HG03135 (cell line): ENCODE measurements around the gene RANBP1.

ENCODE experiments used
- ATAC-seq: cut with Tn5 transposase; IDR thresholded peaks from one replicate; pipeline ENCODE4 v1.9.1; 2021; ENCODE audit warnings: mild to moderate bottlenecking, moderate library complexity; ENCODE audit not compliant: unreplicated experiment

RANBP1 gene

DNA sequence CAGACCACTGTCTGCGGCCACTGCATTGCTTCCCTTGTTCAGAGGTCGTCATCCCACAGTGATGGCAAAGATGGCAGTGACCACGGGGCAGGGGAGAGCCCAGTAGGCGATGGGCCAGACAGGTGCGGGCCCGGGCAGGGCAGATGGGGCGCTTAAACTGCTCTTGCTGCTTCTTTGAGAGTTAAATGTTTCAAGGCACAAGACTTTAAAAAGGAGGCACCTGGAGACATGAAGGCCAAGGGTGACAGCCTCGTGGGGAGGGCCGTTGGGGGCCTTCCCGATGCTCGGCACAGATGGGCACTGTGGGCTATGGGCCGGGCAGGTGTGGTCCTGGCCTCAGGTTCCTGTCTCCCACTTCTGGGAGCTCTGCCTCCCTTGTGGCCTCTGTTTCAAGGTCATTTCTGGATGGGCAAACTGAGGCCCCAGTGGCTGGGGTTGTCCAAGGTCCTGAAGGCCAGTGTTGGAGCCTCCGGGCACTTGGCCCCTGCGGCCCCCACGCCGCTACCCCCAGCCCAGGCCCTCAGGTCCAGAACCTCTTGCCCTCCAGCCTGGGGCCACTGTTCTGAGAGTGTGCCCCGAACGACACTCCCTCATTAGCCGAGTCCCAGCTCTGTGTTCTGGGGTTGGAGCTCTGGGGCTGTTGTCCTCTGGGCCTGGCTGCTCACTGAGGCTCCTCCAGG, 51.9 kb downstream of the RANBP1 start:
- no peak for ATAC-seq

- no peak for ATAC-seq
Observed at GRCh38 chr22:20169253-20169822, 53.4 kb downstream of the RANBP1 start.

GRCh38 chr22:20170170-20170569, 54.3 kb downstream of the RANBP1 start:
- no peak for ATAC-seq

DNA sequence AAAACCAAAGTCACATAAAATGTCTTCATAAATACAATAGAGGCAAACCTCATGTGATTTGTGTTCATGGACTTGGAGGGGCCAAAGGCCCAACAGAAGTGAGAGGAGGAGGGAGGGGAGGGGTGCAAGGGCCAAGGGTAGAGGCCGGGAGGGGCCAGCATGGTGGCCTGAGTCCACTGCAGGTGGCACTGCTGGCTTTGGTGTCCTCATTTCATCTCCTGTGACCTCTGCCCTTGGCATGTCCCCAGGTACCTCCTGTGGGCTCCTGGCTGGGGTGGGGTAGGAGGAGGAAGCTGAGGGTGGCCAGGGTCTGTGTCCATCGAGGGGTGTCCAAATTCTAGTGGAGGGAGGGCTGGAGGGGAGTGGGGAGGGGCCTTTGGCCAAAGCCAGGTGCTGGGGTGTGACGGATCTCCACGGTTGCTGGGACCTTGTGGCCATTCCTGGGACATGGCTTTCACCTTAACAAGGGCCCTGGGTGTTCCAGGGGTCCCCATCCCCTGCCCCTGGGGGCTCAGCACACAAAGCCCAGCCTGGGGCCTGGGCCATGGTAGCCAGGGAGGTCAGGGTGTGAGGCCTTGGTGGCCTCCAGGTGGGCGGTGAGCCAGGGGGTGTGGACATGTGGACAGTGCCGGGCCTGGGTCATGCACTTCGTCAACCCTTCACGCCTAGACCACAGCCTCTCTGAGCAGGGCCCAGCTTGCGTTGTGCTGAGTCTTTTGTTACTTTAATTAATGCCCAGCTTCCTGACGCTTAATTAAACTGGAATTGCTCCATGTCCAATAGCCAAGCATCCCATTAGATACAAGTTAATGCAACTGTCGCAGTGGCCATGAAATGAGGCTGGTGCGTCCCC, 55.6 kb downstream of the RANBP1 start:
- ATAC-seq: no peak

GRCh38 chr22:20172141-20172613, 56.3 kb downstream of the RANBP1 start:
- no peak for ATAC-seq

GRCh38 chr22:20173246-20173645, 57.3 kb downstream of the RANBP1 start:
- no peak for ATAC-seq

- ATAC-seq: no peak
Observed at GRCh38 chr22:20173772-20174171, 57.9 kb downstream of the RANBP1 start.

DNA sequence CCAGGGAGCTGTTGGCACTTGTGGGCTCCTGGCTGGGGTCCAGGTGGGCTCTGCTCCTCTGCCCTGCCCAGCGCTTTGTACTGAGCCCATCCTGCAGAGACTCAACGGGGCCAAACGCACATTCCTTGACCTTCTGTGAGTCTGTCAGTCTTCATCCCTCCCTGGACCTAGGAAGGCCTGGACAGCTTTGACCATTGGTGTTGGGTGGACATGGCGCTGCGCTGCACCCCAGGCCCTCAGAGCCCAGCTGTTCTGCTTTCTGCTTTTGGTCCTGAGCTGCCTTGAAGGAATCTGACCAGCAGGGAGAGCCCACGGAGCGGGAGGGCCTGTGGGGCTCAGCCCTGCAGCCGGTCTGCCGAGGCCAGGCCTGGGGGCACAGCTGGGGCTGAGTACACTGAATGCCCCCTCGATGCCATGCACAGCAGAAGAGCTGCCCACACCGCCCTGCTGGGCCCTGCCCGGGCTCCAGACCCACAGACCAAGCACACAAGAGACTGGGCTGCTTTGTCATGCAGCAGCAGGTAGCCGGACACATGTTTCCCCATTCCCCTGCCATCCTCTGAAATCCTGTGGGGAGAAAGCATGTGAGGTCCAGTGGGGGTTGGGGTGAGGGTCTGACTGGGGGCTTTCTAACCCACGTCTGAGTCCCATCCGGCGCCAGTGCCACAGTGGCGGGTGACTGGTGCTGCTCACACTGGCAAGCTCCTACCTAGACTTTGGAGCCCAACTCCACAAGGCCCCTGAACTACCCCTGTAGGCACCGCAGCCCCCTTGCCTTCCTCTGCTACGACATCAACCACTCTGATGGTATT, 59.1 kb downstream of the RANBP1 start:
- ATAC-seq: no peak

- no peak for ATAC-seq
Observed at GRCh38 chr22:20175597-20175900, 59.6 kb downstream of the RANBP1 start.

GRCh38 chr22:20176421-20177085, 60.6 kb downstream of the RANBP1 start:
- ATAC-seq: no peak
